Hematopoietic multipotent progenitor cell treated with erythropoietin and hydrocortisone succinate and interleukin-3 and kit ligand, for 15 days (in vitro differentiated cells): ENCODE results near the gene SF3A2.
A peak's percentile ranks its signal among the peaks of the same experiment; 100 is the strongest.

Experiments
- DNase-seq: peaks from one replicate; pipeline ENCODE4 v3.0.0-alpha.2; 2015; ENCODE audit warnings: low spot score

The SF3A2 gene

GRCh38 chr19:2207991-2208860 is 28.4 kb upstream of the SF3A2 start:
- DNase-seq, result peak; percentile 73

GRCh38 chr19:2208975-2209374 is 27.6 kb upstream of the SF3A2 start:
- no peak for DNase-seq

GRCh38 chr19:2209408-2209807 is 27.2 kb upstream of the SF3A2 start:
- DNase-seq, result no peak

- no peak for DNase-seq
Measured at GRCh38 chr19:2210206-2210605, 26.4 kb upstream of the SF3A2 start.

GRCh38 chr19:2210987-2211740 is 25.5 kb upstream of the SF3A2 start:
- no peak for DNase-seq

- no peak for DNase-seq
Measured at GRCh38 chr19:2212861-2213711, 23.5 kb upstream of the SF3A2 start.

GRCh38 chr19:2213799-2214198 is 22.8 kb upstream of the SF3A2 start:
- DNase-seq, result no peak

- no peak for DNase-seq
Measured at GRCh38 chr19:2214251-2214650, 22.4 kb upstream of the SF3A2 start.

- DNase-seq, result no peak
Measured at GRCh38 chr19:2215281-2215751, 21.3 kb upstream of the SF3A2 start.

GRCh38 chr19:2216361-2217225 is 20.0 kb upstream of the SF3A2 start:
- no peak for DNase-seq

GRCh38 chr19:2217591-2217990 is 19.0 kb upstream of the SF3A2 start:
- no peak for DNase-seq

- no peak for DNase-seq
Measured at GRCh38 chr19:2219726-2220125, 16.9 kb upstream of the SF3A2 start.

- no peak for DNase-seq
Measured at GRCh38 chr19:2221250-2221831, 15.3 kb upstream of the SF3A2 start.

GRCh38 chr19:2221918-2222317 is 14.7 kb upstream of the SF3A2 start:
- DNase-seq, result no peak

- no peak for DNase-seq
Measured at GRCh38 chr19:2223391-2223790, 13.2 kb upstream of the SF3A2 start.

- no peak for DNase-seq
Measured at GRCh38 chr19:2223959-2224358, 12.7 kb upstream of the SF3A2 start.

GRCh38 chr19:2224754-2225349 is 11.8 kb upstream of the SF3A2 start:
- no peak for DNase-seq

- DNase-seq, result no peak
Measured at GRCh38 chr19:2225415-2226050, 11.1 kb upstream of the SF3A2 start.

GRCh38 chr19:2226051-2226839 is 10.4 kb upstream of the SF3A2 start:
- no peak for DNase-seq
